Stimulated activated CD4-positive, alpha-beta T cell treated with anti-CD3 and anti-CD28 coated beads, Interleukin-1b, Interleukin-23, amount 100 ng/mL, for 4 hours (primary cell): Measurements from ENCODE around the gene STOM.

Experiments used
- DNase-seq, 2 donors: peaks; one replicate each; pipeline ENCODE4 v3.0.0-alpha.2; 2020; ENCODE audit warnings: low read depth in 2 of 2

STOM gene

DNA sequence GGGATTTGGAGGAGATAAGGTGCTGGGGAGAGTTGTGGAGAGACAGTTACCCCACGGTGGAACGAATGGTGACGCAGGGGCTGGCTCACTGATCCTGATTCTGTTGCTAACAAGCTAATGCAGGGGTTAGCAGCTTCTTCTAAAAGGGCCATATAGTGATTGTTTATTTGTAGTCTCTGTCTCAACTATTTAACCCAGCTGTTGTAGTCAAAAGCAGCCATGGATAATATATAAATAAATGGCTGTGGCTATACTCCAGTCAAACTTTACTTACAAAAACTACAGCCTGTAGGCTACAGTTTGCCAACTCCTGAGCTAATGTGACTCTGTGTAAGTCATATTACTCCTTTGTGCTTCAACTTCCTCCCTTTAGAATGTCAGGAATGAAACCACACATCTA lies 21.8 kb downstream of the STOM start:
- no peak for DNase-seq

DNA sequence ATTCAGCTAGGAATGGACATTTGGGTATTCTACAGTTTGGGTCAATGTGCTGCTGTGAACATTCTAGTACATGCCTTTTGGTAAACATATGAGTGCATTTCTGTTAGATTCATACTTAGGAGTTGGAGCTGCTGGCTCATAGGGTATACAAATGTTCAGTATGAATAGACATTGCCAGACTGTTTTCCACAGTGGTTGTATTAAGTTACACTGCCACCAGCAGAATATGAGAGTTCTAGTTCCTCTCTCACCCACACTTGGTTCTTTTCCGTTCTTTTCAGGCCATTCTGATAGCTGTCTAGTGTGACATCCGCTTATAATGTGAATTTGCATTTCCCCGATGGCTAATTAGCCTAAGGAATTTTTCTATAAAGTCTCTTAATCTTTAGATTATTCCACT lies 25.0 kb downstream of the STOM start:
- no peak for DNase-seq

DNA sequence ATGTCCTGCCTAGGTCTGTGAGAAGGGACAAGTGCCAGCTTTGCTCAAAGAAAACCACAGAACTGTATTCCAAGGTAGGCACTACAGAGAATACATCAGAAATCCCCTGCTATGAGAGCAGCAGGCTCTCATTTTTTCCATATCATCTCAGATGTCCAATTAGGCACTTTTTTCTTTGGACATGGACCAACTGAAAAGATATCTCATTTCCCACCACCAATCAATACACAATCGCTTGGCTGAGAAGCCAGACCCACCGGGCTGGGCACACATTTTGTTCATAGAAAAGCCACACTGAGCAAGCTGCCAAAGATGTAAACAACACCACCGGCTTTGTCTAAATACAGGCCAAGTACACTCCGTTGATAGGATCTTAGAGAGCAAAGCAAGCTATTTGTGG lies 25.9 kb downstream of the STOM start:
- DNase-seq: no peak

DNA sequence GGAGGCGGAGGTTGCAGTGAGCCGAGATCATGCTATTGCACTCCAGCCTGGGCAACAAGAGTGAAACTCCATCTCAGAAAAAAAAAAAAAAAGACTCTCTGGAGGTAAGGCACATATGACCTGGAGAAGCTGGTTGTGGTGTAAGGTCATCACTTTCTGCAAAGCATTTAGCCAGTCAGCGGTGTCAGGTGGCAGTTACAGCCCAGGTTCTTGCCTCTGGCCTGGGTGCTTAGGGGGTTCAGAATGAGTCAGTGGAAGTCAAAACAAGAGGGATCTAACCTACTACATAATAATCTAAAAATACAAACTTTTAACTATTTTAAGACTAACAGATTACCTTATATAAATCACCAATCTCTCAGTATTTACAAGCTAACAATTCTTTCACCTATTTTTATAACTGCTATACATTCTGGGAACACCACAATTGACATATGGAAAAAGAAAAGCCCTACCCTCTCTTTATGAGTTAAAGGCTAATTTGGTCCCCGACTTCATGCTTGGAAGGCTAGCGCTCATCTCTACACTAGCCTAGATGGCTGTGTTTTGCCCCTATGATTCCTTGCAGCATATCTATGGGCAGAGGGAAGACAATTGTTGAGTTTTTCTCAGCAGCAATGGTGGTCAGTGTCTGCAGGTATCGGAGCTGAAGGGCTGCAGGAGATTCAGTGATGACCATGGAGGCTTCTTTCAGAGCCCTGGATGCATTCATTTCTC lies 29.2 kb downstream of the STOM start:
- DNase-seq: no peak

DNA sequence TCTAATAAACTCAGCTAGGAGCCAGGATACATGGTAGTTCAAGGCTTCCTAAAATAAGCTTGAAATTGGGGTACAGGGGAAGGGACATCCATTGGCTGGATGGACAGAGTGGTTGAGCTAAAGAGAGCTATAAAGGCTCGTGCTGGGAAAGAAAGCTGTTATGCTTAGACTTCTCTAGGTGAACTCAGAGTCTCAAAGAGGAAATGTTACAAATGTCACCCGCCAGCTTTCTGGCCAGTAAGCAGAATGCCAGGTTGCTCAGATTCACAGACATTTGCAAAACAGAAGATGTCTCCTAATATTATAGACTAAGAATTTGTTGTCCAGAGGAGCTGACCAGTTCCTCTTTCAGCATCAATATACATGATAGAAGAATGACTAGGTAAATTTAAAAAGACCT lies 30.6 kb downstream of the STOM start:
- no peak for DNase-seq

DNA sequence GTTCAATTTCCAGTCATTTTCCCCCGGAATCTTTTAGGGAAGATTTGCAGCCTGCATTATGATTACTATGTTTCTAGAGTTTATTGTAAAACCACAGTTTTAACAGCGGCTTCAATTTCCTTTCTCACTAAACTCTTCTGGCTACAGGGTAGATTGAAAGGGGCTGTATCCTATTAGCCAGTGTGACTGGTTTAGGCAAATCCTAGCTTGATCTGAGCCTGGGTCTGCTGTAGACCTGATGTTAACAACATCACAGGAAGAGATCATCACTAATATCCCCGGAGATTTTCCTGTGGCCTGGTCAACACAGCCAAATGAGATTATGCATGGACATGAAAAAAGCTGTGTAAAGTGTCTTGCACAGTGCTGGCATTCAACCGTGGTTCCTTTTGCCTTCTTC lies 33.4 kb downstream of the STOM start:
- DNase-seq: no peak

DNA sequence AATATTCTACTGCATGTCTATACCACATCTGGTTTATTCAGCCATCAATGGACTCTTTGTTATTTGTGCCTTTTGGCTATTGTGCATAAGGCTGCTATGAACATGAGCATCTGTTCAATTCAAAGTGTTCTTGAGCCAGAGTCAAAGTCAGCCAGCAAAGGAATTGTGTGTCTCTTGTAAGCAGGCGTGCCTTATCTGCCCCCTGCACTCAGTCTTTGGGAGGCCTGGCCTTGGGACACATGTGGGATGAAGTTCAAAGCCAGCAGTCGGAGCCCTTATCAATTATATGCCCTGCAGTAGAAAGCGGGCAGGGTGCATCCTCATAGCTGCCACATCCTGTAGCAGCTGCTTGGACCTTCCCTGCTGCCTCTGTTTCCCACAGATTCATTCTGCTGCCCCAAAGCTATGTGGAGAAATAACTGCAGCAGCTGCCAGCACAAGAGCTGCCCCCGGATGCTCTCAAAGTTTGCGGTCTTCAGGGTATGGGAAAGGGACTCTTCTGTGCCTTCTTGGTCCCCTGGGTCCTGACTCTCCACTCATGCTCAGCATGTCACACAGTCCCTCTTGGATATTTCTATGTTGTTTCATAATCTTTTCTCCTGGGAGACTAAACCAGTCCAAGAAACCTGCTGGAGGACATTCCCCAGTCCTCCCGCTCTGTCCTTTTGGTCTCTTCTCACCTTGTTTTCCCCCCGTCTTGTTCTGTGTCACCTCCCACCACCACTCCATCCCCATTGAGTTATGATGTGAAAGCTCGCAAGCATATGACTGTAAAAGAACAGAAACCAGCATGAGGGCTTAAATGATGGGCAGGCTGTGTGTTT lies 35.9 kb downstream of the STOM start:
- no peak for DNase-seq

DNA sequence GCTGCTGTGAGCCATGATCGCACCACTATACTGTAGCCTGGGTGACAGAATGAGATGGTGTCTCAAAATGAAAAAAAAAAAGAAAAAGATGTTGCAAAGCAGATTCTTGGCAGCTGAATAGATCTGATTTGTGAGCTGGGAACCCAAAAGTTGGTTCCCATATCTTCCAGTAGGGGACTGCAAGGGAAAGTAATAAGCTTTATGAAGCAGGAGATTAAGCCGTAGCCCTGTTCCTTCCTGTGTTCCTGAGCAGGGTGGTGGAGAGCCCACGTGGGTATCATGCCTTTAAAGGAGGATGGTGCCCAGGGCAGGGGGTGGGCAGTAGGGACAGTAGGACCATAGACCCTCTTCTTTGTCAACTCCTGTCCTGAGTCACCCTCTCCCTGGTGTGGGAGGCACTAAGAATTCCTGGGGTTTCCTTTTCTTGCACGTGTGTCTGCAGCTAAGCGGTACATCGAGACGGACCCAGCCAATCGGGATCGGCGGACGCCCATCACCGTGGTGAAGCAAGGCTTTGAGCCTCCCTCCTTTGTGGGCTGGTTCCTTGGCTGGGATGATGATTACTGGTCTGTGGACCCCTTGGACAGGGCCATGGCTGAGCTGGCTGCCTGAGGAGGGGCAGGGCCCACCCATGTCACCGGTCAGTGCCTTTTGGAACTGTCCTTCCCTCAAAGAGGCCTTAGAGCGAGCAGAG lies 37.9 kb downstream of the STOM start:
- DNase-seq: no peak

DNA sequence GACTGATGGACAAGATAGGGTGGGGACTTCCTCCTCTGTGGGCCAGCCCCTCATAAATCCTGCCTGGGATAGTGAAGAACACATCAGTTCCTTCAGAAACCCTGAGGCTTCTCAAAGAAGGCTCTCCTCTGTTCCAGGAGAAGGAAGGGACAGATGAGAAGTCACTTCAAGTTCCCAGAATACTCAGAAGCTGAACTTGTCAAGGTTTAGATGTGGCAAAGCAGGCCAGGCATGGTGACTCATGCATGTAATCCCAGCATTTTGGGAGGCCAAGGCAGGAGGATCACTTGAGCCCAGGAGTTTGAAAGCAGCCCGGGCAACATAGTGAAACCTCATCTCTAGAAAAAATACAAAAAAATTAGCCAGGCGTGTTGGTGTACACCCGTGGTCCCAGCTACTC lies 38.5 kb downstream of the STOM start:
- DNase-seq: no peak

DNA sequence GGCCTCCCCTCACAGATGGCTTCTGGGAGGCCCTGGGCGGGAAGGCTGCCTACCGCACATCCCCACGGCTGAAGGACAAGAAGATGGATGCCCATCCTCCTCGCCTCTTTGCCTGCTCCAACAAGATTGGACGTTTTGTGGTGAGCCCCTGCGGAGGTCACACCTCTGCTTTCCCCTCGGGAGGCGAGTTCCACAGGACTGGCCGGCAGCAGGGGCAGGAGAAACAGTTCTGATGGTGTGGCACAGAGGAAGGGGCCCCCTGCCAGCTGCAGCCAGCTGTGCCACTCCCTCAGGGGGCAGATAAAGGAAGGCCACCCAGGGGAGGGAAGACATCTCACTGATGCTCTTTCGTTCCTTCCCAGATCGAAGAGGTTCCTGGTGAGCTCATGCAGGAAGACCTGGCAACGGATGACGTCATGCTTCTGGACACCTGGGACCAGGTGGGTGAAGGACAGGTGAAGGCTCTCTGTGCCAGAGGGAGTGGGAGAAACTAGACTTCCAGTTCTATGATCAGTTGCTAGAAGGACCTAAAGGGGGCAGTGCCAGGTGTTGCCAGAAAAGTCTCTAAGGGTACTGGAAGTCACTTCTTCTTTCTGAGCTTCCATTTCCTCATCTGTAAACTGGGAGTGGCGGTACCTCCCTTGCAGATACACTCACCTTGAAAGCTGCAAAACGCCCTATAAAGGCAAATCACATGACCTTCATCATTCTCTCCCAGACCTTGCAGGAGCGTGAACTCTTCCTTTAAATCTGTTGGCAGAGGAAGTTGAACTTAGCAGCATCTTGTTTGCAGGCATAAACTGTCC lies 41.0 kb downstream of the STOM start:
- DNase-seq: no peak

DNA sequence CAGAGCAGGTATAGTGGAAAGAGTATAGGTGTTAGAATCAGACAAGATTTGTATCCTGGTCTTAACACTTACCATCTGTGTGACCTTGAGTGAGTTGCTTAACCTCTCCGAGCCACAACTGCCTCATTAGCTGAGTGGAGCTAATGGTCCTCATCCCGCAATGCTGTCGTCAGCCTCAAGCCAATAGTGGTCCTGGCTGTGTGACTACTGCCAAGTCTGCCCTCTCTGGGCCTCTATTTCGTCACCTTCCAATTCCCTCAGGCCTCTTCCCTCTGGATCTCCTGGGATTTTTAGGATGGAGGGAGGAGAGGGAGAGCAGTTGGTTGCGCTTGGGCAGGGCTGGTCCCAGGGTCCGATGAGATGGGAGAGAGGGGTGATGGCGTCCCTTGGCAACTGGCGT lies 41.6 kb downstream of the STOM start:
- no peak for DNase-seq

DNA sequence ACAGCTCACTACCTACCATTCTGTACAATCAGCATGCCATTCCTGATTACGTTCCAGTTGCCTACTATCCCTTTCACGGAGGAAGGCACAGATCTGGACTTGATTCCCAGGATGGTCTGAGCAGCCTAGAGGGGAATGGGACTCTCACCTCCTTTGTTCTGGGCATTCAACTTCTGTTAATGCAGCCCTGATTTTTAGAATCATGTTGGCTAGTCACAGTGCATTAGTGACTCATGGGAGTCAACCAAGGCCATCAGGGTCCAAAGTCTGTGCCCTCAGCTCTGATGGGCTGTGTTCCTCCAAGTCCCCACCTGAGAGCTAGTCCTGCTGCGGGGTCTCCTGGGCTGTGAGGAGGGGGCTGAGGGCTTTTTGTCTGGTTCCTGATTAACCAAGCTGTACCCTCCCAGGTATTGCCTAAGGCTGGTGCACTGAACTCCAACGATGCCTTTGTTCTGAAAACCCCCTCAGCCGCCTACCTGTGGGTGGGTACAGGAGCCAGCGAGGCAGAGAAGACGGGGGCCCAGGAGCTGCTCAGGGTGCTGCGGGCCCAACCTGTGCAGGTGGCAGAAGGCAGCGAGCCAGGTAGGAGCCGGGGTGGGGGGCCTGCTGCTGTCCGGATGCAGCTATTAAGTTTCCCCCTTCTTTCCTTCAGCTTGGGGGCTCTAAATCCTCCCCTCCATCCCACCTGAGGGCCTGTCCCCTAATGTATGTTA lies 43.0 kb downstream of the STOM start:
- no peak for DNase-seq

DNA sequence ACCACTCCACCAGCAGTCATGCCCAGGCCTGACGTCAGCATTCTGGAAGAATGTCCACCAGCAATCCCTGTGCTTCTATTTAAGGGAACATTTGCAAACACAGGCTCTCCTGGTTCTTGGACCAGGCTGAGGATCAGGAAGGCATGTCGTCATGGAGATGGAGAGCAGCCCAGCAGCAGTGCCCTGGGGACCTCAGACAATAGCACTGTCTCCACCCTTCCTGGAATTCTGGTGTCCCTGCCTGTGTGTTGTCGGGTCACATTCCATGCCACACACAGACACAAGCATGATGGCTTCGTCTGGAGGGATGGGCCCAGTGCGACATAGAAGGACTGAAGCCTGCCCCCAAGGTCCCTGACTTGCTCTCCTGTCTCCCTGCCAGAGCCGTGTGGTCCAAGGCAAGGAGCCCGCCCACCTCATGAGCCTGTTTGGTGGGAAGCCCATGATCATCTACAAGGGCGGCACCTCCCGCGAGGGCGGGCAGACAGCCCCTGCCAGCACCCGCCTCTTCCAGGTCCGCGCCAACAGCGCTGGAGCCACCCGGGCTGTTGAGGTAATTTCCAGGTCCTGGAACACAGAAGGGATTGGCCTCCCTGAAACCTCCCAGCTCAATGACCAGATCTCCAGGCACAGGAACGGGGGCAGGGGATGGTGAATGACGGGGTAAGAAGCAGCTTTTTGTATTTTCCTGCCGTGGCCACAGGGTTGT lies 43.8 kb downstream of the STOM start:
- DNase-seq: no peak

DNA sequence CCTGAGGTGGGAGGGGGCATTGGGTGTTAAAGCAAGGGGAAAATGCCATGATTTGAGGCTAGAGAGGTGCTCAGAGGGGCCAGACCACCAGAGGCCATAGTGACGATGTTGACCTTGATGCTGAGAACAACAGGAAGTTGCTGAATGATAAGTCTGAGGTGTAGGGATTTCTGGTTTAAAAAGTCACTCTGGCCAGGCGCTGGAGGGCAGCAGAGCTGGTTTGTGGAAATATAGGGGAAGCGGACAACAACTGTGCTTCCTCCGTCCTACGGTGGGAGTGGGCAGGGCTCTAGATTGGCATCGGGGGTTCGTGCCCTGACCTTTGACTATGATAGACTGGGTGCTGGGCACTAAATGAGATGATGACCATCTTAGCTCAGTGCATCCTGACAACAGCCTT lies 44.7 kb downstream of the STOM start:
- no peak for DNase-seq

DNA sequence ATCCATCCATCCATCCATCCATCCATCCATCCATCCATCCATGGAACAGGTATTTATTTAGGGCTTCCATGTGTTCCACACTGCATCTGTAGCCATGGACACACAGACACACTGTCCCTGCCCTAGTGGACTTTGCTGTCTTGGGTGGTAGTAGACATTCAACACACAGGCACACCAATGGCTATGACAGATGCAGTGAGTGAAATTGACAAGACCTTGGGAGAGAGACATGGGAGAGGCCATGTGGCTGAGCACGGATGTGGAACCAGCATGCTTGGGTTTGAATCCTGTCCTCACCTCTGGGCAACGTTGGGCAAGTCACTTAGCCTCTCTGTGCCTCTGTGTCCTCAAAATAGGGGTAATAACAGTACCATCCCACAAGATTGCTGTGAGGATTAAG lies 45.3 kb downstream of the STOM start:
- no peak for DNase-seq

DNA sequence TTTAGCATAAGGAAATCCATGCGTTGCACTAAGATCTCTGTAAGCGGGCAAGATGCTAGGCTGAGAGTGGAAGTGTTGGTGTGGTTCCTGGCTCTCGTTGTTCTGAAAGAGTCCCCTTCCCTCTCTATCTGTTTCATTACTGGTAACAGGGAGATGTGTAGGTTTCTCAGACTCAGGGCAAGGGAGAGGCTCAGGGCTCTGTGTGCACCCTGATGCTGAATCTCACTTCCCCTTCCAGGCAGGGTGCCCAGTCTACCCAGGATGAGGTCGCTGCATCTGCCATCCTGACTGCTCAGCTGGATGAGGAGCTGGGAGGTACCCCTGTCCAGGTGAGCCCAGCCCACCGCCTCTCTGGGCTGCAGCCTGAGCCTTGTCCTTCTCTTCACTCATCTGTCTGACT lies 45.7 kb downstream of the STOM start:
- no peak for DNase-seq

DNA sequence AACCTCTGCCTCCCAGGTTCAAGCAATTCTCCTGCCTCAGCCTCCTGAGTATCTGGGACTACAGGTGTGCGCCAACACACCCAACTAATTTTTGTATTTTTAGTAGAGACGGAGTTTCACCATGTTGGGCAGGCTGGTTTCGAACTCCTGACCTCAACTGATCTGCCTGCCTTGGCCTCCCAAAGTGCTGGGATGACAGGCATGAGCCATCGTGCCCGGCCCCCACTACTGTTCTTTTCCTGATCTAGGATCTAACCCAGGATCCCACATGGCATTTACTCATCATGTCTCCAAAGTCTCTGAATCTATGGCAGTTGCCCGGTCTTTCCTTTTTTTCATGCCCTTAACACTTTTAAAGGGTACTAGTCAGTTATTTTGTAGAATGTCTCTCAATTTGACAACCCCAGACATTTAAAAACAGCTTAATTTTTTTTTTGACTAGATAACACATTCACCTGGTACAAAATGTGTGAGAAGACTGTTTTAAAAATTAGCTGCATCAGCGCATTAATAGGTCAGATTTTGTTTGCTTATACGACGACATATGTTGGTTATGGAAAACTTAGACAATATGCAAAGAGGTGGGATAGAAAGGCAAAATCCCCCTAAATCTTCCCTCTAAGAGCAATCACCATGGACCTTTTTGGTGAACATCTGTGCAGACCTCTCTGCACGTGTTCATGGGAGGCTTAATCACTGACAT lies 46.5 kb downstream of the STOM start:
- DNase-seq: no peak

DNA sequence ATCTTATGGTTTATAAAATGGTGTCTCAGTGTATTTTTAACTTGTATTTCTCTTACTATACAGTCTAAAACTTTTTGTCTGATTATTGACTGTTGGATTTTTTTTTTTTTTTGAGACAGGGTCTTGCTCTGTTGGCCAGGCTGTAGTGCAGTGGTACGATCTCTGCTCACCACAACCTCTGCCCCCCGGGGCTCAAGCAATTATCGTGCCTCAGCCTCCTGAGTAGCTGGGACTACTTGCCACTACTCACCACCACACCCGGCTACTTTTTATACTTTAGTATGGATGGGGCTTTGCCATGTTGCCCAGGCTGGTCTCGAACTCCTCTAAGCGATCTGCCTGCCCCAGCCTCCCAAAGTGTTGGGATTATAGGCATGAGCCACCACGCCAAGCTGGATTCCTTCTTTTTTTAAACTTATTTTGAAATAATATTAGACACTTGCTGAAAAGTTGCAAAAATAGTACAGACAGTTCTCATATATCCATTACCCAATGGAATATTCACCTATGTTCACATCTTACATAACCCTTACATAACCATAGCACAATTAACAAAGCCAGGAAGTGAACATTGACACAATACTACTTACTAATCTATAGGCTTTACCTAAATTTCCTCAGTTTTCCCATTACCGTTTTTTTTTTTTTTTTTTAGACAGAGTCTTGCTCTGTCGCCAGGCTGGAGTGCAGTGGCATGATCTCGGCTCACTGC lies 47.2 kb downstream of the STOM start:
- DNase-seq: no peak

DNA sequence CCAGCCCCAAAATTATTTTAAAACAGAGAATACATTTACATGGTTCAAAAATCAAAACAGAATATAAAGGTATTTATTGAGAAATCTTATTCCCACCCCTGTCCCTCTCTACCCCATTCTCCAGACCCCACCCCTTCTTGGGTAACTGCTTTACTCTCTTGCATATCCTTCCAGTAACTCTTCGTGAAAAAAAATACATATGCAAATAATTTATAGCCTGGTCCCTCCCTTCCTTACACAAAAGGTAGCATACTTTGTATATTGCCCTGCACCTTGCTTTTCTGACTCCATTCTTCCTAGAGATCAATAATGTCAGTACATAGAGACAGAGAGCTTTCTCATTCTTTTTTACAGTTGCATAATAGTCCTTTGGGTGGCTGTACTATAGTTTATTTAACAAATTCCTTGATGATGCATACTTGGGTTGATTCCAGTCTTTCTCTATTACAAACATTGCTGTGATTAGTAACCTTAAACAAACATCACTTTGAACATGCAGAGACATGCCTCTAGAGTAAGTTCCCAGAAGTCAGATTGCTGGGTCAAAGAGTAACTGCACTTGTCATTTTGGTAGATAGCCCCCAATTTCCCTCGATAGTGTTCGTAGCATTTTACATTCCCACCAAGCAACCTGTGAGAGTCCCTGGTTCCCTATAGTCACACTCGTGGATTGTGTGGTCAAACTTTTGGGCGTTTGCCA lies 47.9 kb downstream of the STOM start:
- no peak for DNase-seq
